Neural cell (in vitro differentiated cells): ENCODE results near the gene ANKMY1. TPM values are rescaled to one million over a fixed set of nuclear protein-coding genes. Genes with fewer than 3 reads are reported as not detected.

Experiments
- H2AFZ ChIP-seq: fragments of 200-600, 300-800 bp; sonication (generic), shearing (Covaris generic); 2 replicates; pipeline ENCODE4 v1.6.0; 2014; ENCODE audit warnings: low read depth, mild to moderate bottlenecking, antibody characterized with exemption, low read length, moderate library complexity
- H3F3A ChIP-seq: fragments of 200-600 bp; shearing (Covaris generic); 2 replicates; pipeline ENCODE4 v1.6.1; 2016; ENCODE audit warnings: mild to moderate bottlenecking, moderate library complexity, mixed read lengths, antibody characterized with exemption, low read length; ENCODE audit not compliant: insufficient read depth, poor library complexity, severe bottlenecking
- H3K27ac ChIP-seq: fragments of 200-600, 300-800 bp; sonication (generic), shearing (Covaris generic); 2 replicates; pipeline ENCODE4 v1.5.1; 2014; ENCODE audit warnings: mild to moderate bottlenecking, low read length, moderate library complexity
- H3K27me3 ChIP-seq: fragments of 300-800, 200-600 bp; sonication (generic), shearing (Covaris generic); 2 replicates; pipeline ENCODE4 v1.6.0; 2014; ENCODE audit warnings: mild to moderate bottlenecking, low read depth, low read length, moderate library complexity; ENCODE audit not compliant: insufficient read depth
- H3K36me3 ChIP-seq: fragments of 300-800, 200-600 bp; sonication (generic), shearing (Covaris generic); 2 replicates; pipeline ENCODE4 v1.5.1; 2014; ENCODE audit warnings: mild to moderate bottlenecking, antibody characterized with exemption, low read length, moderate library complexity; ENCODE audit not compliant: insufficient read depth
- H3K4me2 ChIP-seq: fragments of 300-800, 200-600 bp; sonication (generic), shearing (Covaris generic); 2 replicates; pipeline ENCODE4 v1.6.0; 2014; ENCODE audit warnings: mild to moderate bottlenecking, low read length
- H3K4me3 ChIP-seq: fragments of 300-800, 200-600 bp; sonication (generic), shearing (Covaris generic); 2 replicates; pipeline ENCODE4 v1.5.1; 2014; ENCODE audit warnings: mild to moderate bottlenecking, low read length, moderate library complexity
- H3K79me2 ChIP-seq: fragments of 200-600 bp; shearing (Covaris generic); replicated peaks from 2 replicates; pipeline ENCODE4 v1.6.0; 2014; ENCODE audit warnings: mild to moderate bottlenecking, low read length, moderate library complexity; ENCODE audit not compliant: insufficient read depth
- H3K9ac ChIP-seq: fragments of 300-800, 200-600 bp; sonication (generic), shearing (Covaris generic); 2 replicates; pipeline ENCODE4 v1.6.1; 2016; ENCODE audit warnings: mild to moderate bottlenecking, low read length, mixed read lengths
- H3K9me2 ChIP-seq: fragments of 200-600 bp; shearing (Covaris generic); 2 replicates; pipeline ENCODE4 v1.6.1; 2016; ENCODE audit warnings: mild to moderate bottlenecking, low read length, mixed read lengths; ENCODE audit not compliant: insufficient read depth
- H3K9me3 ChIP-seq: fragments of 200-600, 300-800 bp; sonication (generic), shearing (Covaris generic); 2 replicates; pipeline ENCODE4 v1.6.1; 2016; ENCODE audit warnings: mild to moderate bottlenecking, mixed run types, low read length, moderate library complexity, mixed read lengths
- H4K20me1 ChIP-seq: fragments of 200-600 bp; shearing (Covaris generic); 2 replicates; pipeline ENCODE4 v1.6.1; 2016; ENCODE audit warnings: mild to moderate bottlenecking, mixed run types; ENCODE audit not compliant: insufficient read depth
- CTCF ChIP-seq: fragments of 450-650 bp; IDR thresholded peaks from 2 replicates; pipeline ENCODE4 v1.5.1; 2014; ENCODE audit warnings: antibody characterized with exemption, mild to moderate bottlenecking, moderate library complexity; ENCODE audit not compliant: poor library complexity, severe bottlenecking
- EP300 ChIP-seq: fragments of 450-650 bp; conservative IDR thresholded peaks from 2 replicates; pipeline ENCODE4 v1.6.1; 2014; ENCODE audit warnings: antibody characterized with exemption, mild to moderate bottlenecking, moderate library complexity; ENCODE audit not compliant: poor library complexity, severe bottlenecking
- EZH2 ChIP-seq: fragments of 200-600, 300-800 bp; shearing (Covaris generic), sonication (generic); IDR thresholded peaks from 2 replicates; pipeline ENCODE4 v1.6.1; 2014; ENCODE audit warnings: antibody characterized with exemption, low read length, borderline replicate concordance, mild to moderate bottlenecking; ENCODE audit not compliant: insufficient read depth, poor library complexity, severe bottlenecking
- MXI1 ChIP-seq: fragments of 450-650 bp; conservative IDR thresholded peaks from 2 replicates; pipeline ENCODE4 v1.6.1; 2014; ENCODE audit warnings: antibody characterized with exemption, mild to moderate bottlenecking; ENCODE audit not compliant: poor library complexity, severe bottlenecking
- POLR2AphosphoS5 ChIP-seq: IDR thresholded peaks from 2 replicates; pipeline ENCODE4 v1.6.1; 2012
- RAD21 ChIP-seq: fragments of 450-650 bp; conservative IDR thresholded peaks from 2 replicates; pipeline ENCODE4 v1.6.1; 2014; ENCODE audit warnings: antibody characterized with exemption, mild to moderate bottlenecking, moderate library complexity
- polyA plus RNA-seq: library from polyadenylated mRNA; depleted of rRNA; stranded (reverse); fragments of >200 nt; gene quantifications from 2 replicates; pipeline ENCODE4 v1.2.3, GENCODE V29; 2014
- TF ChIP-seq, protein P1 (sequence below): IDR thresholded peaks from 2 replicates; pipeline ENCODE4 v1.6.1; 2012; ENCODE audit warnings: borderline replicate concordance

Gene ANKMY1
- polyA plus RNA-seq, 1 donor from 2014 or later, result 6.6 TPM

- H3F3A ChIP-seq, result no peaks in the 10 kb centered on the region
- TF ChIP-seq, protein P1, sequence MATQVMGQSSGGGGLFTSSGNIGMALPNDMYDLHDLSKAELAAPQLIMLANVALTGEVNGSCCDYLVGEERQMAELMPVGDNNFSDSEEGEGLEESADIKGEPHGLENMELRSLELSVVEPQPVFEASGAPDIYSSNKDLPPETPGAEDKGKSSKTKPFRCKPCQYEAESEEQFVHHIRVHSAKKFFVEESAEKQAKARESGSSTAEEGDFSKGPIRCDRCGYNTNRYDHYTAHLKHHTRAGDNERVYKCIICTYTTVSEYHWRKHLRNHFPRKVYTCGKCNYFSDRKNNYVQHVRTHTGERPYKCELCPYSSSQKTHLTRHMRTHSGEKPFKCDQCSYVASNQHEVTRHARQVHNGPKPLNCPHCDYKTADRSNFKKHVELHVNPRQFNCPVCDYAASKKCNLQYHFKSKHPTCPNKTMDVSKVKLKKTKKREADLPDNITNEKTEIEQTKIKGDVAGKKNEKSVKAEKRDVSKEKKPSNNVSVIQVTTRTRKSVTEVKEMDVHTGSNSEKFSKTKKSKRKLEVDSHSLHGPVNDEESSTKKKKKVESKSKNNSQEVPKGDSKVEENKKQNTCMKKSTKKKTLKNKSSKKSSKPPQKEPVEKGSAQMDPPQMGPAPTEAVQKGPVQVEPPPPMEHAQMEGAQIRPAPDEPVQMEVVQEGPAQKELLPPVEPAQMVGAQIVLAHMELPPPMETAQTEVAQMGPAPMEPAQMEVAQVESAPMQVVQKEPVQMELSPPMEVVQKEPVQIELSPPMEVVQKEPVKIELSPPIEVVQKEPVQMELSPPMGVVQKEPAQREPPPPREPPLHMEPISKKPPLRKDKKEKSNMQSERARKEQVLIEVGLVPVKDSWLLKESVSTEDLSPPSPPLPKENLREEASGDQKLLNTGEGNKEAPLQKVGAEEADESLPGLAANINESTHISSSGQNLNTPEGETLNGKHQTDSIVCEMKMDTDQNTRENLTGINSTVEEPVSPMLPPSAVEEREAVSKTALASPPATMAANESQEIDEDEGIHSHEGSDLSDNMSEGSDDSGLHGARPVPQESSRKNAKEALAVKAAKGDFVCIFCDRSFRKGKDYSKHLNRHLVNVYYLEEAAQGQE, result no peak
- TF ChIP-seq CTCF (no peak), RAD21 (no peak), EP300 (no peak)
Measured at GRCh38 chr2:240529344-240529999, 28.3 kb downstream of the ANKMY1 start.

DNA sequence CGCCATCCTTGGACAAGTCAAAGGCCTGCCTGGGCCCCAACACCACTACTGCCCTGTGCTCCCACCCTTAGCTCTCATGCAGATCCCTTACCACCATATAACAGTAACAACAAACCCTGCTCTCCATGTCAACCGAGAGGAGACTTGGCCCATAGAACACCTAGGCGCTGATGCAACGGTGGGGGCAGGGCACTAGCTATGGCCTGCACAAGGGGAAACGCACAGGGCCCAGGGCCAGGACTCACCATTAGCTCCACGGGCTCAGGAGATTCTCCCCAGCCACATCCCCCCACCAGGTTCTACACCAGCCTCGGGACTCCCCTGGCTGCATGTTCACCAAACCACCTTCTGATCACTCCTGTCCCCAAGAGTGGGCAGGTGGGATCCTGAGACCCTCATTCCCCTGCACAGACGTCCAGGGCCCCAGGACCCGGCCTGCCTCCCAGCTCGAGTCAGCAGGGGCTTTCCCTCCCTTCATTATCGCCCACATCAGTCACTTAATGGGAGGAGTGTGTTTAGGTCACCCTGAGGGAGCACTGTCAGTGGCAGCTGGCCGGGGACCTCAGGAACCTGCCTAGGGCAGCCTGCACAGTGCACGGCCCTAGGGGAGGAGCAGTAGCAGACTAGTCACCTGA lies 29.3 kb downstream of the ANKMY1 start:
- peaks cover 4% of the 10 kb centered on the region for H3K36me3 ChIP-seq
- TF ChIP-seq EZH2, result no peak
- no peak for TF ChIP-seq MXI1
- TF ChIP-seq, protein P1, result no peak
- TF ChIP-seq RAD21, result no peak
- TF ChIP-seq POLR2AphosphoS5, result no peak
- no peak overlapping the region for H3K4me2 ChIP-seq
- H3K27me3 ChIP-seq, result no peaks in the 10 kb centered on the region
- no peak overlapping the region for H3K4me3 ChIP-seq
- no peak overlapping the region for H3K27ac ChIP-seq
- H3K9me2 ChIP-seq, result no peaks in the 10 kb centered on the region
- no peaks in the 10 kb centered on the region for H3K79me2 ChIP-seq
- no peak overlapping the region for H2AFZ ChIP-seq
- no peak overlapping the region for H3K9ac ChIP-seq
- no peaks in the 10 kb centered on the region for H4K20me1 ChIP-seq
- H3K9me3 ChIP-seq, result peaks cover 19% of the 10 kb centered on the region
- no peaks in the 10 kb centered on the region for H3F3A ChIP-seq

More at GRCh38 chr2:240529344-240529999, 28.3 kb downstream of the ANKMY1 start:
- Histone ChIP-seq H3K9me3 (peaks cover 19% of the 10 kb centered on the region), H4K20me1 (no peaks in the 10 kb centered on the region), H3K9me2 (no peaks in the 10 kb centered on the region), H3K4me2 (no peak overlapping the region), H2AFZ (no peak overlapping the region), H3K27me3 (no peaks in the 10 kb centered on the region), H3K4me3 (no peak overlapping the region), H3K36me3 (peaks cover 4% of the 10 kb centered on the region), H3K79me2 (no peaks in the 10 kb centered on the region), H3K9ac (no peak overlapping the region), H3K27ac (no peak overlapping the region)
